HG03469 (cell line): ENCODE measurements around the gene MUC13.

Experiments
- ATAC-seq: cut with Tn5 transposase; IDR thresholded peaks from one replicate; pipeline ENCODE4 v1.9.1; 2021; ENCODE audit warnings: mild to moderate bottlenecking, moderate library complexity, moderate number of reproducible peaks; ENCODE audit not compliant: unreplicated experiment

Gene MUC13

GRCh38 chr3:124878561-124879336 is 55.8 kb downstream of the MUC13 start:
- no peak for ATAC-seq

GRCh38 chr3:124877674-124878073 is 56.9 kb downstream of the MUC13 start:
- ATAC-seq = no peak

DNA sequence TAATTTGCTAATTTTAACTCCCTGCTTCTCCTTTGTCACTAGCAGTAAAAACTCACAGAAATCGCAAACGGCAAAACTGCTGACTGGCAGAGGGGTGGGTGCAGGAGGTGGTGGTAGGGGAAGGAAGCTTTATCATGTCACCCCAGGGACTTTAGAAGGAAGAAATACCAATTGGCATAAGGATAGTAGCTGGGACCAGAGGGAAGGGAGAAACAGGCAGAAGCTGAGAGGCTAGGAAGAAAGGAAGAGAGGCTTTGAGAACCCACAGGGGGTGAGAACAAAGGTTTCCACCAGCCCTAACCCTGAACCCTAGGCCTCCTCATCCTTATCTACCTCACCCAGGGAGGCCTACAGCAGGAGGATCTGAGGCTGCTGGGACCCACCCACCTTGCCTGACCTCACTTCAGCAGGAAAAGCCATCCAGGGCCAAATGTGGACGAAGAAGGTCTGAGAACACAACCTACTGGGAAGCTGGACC is 58.1 kb downstream of the MUC13 start:
- ATAC-seq = no peak

DNA sequence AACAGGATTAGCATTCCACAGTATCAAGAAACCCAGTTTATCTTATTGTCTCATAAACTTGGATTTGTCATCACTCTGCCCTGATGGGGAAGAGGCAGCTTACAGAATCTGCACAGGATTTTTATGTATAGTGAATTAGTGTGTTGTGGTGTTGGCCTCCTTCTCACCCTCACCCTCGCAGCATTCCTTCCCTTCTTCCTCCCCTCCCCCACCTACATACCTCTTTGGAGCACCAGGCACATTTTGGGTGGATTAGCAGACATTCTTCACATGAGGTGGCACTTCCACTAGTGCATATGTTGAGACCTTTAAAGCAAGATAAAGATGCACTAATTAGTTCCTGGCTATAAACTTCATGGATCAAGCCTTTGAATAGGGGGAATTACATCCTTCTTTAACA is 61.3 kb downstream of the MUC13 start:
- no peak for ATAC-seq

DNA sequence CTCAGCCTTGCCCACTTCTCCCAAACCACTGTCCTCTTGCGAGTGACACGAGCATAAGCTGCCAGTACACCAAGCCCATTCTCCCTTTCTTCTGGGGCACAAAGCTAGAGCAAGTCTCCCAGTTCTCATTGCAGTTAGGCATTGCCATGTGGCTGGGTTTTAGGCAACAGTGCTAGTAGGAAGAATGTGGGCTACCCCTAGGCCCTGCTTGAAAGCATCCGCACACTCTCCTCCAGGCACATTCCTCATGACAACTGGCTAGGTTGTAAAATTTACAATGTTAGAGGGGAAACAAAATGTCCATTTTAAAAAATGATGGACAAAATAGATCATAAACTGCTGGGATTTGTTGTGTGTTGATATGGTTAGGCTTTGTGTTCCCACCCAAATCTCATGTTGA is 67.0 kb downstream of the MUC13 start:
- ATAC-seq = no peak

GRCh38 chr3:124862006-124862405 is 72.5 kb downstream of the MUC13 start:
- no peak for ATAC-seq

DNA sequence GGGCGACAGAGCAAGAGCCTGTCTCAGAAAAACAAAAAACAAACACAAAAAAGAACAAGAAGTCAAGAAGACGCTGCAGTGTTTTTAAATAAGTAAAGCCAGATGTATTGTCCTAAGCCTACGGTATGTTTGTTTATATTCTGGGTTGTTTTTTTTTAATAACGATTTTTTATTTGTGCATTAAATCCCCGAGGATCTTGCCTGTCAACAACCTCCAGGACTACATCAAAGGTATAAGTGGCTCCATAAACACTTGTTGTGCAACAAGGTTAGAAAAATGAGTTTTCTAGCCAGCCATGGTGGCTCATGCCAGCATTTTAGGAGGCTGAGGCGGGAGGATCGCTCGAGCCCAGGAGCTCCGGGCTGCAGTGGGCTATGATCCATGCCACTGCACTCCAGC is 73.5 kb downstream of the MUC13 start:
- no peak for ATAC-seq

DNA sequence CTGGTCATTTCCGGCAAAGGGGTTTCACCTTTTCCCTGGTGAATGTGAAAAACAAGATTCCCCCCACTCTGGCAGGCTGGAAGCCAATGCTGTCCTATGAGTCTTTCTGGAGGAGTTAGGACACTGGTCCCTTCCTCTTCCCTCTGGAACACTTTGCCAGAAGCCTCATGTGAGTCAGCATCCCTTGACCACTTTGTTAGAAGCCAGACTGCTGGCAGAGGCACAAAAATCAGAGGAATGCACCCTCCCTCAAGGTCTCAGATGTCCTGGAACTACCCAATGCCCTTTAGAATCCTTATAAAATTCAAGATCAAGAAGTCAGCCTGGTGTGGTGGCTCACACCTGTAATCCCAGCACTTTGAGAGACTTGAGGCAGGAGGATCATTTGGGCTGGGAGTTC is 74.0 kb downstream of the MUC13 start:
- no peak for ATAC-seq

- ATAC-seq = no peak
Observed at GRCh38 chr3:124859025-124859424, 75.5 kb downstream of the MUC13 start.

- ATAC-seq = no peak
Observed at GRCh38 chr3:124858275-124858674, 76.3 kb downstream of the MUC13 start.

DNA sequence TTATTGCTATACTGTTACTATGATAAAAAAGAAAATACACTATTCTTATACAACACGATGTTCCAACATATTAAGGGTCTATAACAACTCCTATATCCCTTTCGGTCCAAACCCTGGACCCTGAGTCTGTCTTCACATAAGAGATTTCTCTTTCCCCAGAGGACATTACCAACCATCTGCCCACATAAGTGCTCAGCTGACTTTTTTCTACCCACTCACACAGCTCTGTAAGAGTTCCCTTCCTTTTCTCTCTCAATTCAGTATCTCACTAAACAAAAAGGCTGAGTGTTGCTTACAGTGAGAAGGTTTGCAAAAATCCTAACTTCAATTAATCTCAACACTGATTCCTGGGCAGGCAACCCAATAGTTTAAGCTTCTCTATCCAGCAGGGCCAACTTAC is 77.9 kb downstream of the MUC13 start:
- no peak for ATAC-seq
